GM19023 (cell line): Measurements from ENCODE around the gene IFRD2.

Experiments used
- ATAC-seq: cut with Tn5 transposase; IDR thresholded peaks from one replicate; pipeline ENCODE4 v1.9.1; 2021; ENCODE audit warnings: mild to moderate bottlenecking, moderate library complexity; ENCODE audit not compliant: unreplicated experiment

The IFRD2 gene, protein sequence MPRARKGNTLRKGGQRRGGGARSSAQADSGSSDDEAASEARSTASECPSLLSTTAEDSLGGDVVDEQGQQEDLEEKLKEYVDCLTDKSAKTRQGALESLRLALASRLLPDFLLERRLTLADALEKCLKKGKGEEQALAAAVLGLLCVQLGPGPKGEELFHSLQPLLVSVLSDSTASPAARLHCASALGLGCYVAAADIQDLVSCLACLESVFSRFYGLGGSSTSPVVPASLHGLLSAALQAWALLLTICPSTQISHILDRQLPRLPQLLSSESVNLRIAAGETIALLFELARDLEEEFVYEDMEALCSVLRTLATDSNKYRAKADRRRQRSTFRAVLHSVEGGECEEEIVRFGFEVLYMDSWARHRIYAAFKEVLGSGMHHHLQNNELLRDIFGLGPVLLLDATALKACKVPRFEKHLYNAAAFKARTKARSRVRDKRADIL

DNA sequence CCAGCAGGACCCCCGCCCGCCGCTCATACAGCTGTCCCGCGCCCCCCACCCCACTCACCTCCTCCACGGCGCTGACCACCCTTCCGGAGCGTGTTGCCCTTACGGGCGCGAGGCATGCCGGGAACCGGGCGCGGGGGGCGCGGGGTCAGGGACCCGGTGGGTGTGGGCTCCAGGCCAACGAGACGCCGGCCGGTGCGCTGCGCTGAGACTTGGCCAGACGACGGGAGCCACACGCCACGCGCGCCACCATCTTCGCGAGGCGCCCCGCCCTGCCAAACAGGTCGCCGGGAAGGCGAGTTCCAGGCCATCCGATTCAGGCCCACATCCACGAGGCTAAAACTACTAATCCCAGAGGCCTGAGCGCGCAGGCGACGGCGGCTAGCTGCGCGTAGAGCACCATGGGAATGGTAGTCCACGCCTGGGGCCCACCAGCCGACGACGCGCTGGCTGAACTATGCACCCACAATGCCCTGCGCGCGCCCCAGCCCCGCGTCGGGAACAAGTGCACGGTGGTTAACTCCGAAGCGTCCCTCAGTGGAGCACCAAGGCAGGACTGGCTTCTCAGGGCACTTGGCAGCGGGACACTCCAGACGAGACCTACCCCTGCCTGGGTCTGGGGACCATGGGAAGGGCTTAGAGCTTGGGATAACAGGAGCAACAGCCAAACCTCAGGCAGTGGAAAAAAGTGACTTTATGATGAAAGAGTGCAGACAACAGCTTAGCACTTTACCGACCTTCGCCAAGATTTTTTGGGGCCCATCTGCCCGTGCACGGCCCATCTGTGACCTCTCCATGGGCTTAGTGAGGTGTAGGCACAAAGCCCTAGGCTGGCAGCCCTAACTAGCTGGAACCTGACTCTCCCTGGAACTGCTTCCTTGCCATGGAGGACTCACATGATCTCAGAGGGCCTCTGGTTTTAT, at the start of gene IFRD2:
IFRD2 (minus strand) TSS at position 271 of the 920 bp plus-strand sequence; CDS start at position 116, 155 bp downstream.
- peak; percentile 95 for ATAC-seq

DNA sequence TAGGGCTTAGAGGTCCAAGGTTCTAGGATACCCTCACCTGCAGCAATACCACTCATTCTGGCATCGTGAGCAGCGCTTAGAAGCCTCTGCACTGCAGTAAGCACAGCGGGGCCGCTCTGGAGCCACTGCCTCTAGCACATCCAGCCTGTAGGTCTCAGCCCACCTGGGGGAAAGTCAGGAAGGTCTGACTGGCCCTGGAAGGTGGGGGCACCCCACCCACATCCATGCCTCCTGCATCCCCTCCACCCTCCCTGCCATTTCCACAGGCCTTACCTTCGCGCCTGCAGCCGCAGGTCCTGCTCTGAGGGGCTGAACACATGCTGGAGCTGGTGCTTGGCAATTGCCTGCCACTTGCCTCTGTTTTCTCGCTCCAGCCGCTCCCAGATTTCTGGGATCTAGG, 49.3 kb upstream of the IFRD2 start:
- ATAC-seq: no peak

DNA sequence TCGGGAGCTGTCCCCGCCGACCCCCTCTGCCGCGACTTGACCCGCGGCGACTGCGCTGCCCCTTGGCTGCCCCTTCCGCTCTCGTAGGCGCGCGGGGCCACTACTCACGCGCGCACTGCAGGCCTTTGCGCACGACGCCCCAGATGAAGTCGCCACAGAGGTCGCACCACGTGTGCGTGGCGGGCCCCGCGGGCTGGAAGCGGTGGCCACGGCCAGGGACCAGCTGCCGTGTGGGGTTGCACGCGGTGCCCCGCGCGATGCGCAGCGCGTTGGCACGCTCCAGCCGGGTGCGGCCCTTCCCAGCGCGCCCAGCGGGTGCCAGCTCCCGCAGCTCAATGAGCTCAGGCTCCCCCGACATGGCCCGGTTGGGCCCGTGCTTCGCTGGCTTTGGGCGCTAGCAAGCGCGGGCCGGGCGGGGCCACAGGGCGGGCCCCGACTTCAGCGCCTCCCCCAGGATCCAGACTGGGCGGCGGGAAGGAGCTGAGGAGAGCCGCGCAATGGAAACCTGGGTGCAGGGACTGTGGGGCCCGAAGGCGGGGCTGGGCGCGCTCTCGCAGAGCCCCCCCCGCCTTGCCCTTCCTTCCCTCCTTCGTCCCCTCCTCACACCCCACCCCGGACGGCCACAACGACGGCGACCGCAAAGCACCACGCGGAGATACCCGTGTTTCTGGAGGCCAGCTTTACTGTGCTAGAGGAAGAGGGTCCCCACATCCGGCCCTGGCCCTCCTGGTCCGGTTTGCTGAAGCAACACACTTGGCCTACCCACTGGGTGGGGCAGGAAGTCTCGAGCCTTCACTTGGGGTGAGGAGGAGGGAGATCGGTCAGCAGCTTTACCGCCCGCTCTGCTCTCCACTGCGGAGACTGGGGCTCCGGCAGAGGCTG, 48.5 kb upstream of the IFRD2 start, which contains the start of gene RASSF1:
RASSF1 (minus strand) TSS at position 389 of the 882 bp plus-strand sequence; CDS start at position 358, 31 bp downstream.
- ATAC-seq: no peak

DNA sequence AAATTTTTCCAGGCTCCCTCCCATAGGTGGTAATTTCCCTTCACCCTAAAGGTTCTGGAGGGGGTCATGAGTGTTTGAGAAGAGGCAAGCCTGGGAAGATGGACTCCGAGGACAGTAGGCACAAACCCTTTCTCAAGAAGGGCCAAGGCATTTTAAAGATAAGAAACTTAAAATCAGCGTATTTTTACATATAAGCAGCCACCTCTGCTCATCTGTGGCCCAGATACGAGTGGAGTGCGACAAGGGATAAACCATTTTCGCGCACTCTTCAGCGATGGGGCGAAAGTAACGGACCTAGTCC, 47.9 kb upstream of the IFRD2 start:
- no peak for ATAC-seq

DNA sequence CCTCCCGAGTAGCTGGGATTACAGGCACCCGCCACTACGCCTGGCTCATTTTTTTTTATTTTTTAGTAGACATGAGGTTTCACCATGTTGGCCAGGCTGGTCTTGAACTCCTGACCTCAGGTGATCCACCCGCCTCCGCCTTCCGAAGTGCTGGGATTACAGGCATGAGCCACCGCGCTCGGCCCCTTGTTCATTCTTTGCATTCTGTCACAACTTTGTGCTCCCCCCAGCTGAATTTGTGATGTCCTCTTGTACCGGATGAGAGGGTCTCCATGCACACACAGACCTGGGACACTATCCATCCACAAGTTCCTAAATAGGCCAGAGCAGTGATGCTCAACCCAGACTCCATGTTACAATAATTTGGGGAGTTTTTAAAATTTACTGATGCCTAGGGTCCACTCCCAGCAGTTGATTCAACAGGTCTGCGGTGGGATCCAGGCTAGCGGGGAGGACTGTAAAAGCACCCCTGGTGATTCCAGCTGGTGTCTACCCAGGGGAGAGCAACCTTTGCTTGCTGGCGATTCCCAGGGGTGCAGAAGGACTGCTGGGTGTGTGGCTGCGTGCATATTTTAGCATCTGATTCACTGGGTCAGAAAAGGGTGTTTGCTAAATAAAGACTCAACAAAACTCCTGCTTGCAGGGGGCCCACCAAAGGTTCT, 47.4 kb upstream of the IFRD2 start:
- ATAC-seq: no peak

DNA sequence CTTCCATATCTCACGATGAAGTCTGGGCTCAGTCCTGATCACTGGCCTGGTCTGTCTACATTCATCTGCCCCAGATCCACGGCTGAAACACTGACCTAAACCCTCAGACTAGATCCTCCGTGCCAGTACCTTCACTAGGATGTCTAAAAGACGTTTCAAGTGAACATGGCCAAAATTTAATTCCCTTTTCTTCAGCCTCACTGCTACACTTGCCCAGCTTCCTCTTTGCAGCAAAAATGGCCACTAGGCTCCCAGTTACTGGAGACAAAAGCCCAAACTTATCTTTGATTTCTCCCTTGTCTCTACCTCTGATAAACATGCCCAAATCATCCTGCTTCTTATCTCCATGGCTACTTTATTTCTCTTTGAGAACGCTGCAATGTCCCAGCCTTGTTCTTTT, 46.7 kb upstream of the IFRD2 start:
- no peak for ATAC-seq

DNA sequence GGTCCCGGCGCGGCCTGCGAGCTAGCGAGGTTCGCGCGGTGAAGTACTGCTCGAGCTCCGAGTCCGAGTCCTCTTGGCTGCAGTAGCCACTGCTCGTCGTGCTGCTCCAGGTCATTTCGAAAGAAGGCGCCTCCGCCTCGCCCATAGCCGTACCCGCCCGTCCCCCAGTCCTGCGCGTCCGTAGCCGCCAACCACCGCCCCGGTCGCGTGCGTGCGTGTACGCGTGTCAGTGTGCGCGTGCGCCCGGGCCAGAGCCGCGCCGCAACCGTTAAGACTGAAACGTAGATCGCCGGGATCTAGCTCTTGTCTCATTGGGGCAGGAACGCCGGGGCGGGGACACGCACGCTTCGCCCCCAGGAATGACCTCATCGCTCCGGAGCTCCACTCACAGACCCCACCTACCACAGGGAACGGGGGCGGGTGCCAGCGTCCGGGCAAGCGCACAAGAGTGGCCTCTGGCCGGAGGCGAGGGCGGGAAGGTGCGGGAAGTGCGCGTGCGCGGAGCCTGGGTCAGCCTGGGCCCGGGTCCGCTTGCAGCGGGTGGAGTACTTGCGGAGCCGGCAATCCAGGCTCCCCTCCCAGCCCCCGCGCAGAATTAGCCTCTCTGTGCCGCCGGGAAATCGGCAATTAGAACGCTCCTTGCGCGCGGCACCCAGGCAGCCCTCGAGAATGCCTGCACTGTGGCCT, 45.1 kb upstream of the IFRD2 start:
- peak; percentile 74 for ATAC-seq

DNA sequence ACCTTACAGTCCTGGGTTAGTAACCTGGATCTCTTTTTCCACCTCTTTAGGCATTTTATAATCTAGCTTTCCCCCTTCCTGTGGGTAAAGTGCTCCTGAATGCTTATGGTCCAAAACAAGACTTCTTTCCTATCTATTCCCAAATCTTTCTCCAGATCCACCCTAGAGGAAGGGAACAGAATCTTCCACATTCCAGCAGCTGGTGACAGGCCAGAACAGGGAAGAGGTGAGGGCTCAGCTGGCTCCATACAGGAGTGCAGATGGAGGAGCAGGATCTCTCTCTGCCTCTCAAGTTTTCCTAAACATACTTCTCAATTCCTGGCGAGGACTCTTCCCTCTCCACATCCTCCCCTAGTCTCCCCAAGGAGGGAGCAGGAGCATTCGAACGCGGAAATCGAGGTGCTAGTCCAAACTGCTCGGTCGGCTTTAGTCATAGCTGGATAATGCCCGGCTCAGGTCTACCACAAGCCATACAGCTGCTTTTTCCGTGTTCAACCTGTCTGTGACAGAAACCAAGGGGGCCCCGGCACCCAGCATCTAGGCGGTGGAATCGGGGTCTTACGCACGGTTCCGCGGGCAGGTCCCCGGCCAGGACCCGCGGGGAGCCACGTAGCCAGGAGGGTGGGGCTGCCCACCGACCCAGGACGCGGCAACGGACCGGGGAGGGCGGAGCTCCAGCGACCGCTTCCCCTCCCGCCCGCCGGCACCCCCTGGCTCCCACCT, 44.4 kb upstream of the IFRD2 start:
- peak; percentile 31 for ATAC-seq

DNA sequence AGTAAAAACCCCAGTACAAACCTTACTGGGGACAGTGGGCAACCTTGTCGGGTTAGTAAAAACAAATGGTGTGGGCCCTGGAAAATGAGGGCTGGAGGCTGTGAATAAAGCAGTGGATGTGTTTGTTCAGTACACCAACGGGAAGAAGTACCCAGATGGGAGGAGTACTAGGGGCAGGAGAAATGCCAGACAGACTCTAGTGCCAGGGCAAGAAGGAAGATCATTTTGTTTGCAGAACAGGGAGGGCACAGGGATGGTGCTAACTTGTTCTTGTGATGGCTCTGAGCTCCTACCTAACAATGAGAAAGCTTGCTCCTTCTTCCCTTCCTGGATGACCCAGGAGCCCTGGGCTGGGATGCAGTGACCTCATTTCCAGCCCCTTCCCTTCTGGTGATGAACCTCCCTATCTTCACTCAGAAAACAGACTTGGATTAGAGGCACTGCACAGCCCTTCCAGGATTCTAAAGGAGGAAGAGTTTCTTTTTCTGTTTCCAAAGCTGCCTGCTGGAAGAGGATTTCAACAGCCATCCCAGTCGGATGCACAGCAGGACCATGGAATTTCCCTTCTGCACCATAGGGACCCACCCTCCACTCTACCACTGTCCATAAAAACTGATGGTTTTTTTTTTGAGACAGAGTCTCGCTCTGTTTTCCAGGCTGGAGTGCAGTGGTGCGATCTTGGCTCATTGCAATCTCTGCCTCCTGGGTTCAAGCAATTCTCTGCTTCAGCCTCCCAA, 42.3 kb upstream of the IFRD2 start:
- no peak for ATAC-seq

DNA sequence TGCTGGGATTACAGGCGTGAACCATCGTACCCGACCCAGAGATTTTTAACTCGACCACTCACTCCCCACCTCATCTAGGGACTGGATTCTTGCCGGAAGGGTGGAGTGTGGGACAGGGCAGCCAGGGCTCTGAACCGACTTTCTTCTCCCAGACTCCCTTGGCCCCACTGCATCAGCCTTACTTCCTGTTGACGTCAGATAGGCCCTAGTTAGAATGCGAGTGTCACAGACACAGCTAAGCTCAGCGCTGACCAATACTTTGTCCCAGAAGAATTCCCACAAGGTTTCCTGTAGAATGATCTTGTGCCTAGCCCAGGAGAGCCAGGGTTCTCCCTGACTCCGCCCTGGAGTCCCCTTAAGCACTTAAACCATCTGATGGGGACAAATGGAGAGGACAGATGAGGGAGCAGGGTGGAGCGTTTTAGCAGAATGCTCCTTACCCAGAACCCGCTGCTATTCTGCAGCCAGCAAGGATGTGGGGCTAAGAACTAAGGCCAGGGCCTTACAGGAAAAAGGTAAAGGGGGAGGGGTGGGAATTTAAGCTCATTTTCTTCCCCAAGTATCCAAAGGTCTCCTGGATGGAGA, 41.6 kb upstream of the IFRD2 start:
- no peak for ATAC-seq

DNA sequence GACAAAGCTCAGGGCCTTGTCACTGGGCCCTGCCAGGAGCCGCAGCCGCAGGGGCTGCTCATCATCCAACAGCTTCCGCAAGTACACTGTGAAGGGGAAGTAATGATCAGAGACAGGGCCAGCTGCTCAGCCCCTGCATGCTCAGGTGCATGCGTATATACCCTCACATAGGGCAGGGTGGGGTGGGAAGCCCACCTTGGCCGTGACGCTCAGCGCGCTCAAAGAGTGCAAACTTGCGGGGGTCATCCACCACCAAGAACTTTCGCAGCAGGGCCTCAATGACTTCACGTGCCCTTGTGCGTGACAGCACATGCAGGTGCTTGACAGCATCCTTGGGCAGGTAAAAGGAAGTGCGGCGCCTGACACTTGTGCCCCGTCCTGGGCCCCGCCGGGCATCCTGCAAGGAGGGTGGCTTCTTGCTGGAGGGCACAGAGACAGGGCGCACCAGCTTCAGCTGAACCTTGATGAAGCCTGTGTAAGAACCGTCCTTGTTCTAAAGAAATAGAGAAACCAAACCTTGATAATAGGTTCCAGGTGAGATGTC, 39.2 kb upstream of the IFRD2 start:
- no peak for ATAC-seq

DNA sequence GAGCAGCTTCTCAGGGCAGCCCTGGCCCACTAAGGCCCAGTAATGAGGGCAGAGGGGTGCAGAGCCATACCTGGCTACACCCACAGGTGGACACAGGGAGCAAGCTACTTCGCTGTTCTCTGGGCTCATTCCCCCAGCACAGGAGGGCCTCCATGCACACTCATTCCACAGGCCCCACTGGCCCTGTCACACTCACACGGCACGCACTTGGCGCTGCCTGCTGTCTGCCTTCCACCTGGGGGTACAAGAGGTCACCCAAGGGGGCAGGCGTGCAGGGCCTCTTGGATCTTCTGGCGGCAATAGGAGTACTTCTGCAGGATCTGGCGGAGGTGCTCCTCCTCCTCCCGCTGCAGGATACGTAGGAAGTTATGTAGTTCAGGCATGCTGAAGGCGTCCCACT, 38.1 kb upstream of the IFRD2 start:
- ATAC-seq: no peak

DNA sequence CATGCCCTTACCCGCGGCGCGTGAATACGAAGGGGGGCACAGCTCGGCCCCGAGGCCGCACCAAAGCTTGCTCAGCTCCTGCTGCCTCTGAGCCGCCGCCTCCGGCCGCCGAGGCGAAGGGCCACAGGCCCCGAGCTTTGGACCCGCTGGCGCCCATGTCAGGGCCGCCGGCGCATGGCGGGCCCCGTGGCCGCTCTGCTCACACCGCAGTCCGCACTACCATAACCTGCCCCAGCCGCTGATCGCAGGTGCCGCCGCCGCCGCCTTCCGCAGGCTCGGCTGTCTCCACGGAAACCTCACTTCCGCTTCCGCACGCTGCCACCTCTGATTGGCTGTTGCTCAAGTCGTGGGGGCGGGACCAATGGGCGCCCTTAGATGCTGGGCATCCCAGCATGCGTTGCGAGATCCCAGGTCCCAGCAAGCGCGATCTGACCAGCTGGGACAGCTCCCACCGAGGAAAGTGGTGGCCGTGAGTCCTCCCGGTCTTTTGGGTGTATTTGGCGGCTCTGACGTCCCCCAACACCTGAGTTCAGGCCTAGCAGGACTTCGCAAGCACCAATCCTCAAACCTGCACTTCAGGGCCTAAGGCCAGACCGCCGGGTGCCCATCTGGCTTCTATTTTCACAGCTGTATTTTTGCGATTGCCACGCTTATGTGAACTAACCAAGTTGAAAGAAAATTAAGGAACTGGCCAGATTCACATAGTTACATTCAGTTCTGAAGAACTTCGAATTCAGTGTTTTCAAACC, 35.9 kb upstream of the IFRD2 start, which contains the start of gene TUSC2:
TUSC2 (minus strand) TSS at position 281 of the 749 bp plus-strand sequence; CDS start at position 157, 124 bp downstream.
- ATAC-seq: peak; percentile 94

DNA sequence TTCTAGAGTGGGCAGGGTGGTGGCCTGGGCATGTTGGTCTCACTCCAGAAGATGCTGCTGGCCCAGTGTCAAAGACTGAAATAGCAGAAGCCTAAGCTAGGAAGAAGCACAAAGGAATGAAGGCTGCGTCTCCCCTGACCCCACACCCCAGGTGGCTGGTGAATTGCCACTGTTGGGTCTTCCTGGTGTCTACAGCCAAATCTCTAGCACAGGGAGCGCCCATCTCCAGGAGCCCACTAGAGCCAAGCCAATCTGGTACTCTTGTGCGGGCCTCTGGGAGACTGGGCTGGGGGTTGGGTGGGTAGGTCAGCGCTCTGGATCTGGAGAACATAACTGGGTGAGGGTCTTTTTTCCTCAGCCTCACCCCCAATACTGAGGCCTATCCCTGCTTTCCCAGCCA, 34.9 kb upstream of the IFRD2 start:
- ATAC-seq: no peak

DNA sequence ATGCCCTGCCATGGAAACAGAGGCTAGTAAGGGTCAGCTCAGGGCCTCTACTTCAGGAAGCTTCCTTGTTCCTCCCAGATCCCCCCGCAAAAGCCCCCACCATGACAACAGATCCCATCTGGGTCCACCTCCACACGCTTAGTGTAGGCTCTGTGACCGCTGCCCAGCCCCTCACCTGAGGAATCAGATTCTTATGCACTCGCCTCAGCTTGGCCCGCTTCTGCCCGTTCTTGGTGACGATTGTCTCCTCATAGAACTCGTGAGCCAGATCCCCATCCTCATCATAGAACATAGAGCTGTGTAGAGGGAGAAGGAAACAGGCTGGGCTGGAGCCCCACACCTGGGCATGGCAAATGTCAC, 33.9 kb upstream of the IFRD2 start:
- ATAC-seq: no peak

DNA sequence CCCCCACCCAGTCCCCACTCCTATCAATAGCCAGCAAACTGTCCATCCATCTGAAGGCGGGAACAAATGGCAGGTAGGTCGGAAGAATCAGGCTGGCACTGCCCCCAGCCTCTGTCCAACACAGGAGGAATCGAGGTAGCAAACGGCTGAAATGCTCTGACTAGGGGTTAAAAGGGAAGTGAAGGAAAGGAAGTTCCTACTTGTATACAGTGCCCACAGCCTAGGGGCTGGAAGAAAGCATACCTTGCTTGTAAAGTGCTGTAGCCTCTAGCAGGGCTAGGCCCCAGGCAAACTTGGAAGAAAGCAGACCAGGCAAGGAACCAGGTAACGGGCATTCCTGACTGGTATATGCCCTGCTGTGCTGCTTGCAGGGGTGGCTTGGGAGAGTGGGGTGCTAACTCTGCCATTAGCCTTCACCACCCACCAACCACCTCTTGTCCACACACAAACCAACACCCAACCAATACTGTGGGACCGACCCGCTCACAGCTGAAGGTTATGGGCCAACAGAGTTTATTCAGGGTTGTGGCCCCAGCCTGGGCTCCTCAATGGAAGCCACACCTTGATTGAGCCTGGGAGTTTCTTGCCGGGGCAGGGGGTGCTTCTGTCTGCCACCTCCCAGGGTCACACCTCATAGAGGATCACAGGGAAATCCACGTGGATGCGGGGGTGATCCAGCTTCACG, 33.4 kb upstream of the IFRD2 start:
- ATAC-seq: no peak

DNA sequence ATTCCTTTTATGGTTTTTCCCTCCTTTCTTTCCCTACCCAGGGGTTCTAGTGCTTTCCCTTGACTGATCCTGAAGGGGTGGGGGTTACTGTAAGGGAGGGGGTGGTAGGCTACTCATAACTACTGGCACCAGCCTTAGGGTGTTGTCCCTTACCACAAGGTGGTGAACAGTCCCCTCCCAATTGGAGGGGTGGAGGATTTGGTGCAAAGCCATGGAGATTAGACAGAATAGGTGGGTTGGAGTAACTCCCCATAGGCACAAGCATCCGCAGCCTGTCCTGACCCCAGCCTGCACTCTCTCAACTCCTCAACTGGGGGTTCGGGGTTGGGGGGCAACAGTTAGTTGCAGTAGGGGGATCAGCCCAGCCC, 32.9 kb upstream of the IFRD2 start:
- ATAC-seq: no peak
